Vagina (tissue), 2 donors: ENCODE results near the gene CRELD2. TPM values are rescaled to one million over a fixed set of nuclear protein-coding genes. Genes with fewer than 3 reads are reported as not detected.

Experiments
- DNase-seq, 2 donors: peaks; one replicate each; pipeline ENCODE4 v3.0.0-alpha.2; 2017; ENCODE audit errors: extremely low spot score in 2 of 2
- H3K27ac ChIP-seq: fragments of 200-600 bp; sonication (generic); one replicate; pipeline ENCODE4 v1.5.1; 2019
- H3K27me3 ChIP-seq: fragments of 200-600 bp; sonication (generic); one replicate; pipeline ENCODE4 v1.5.1; 2019
- H3K36me3 ChIP-seq, 2 donors: fragments of 200-600 bp; sonication (generic); one replicate each; pipeline ENCODE4 v1.5.1; 2017 to 2019
- H3K4me1 ChIP-seq: fragments of 200-600 bp; sonication (generic); one replicate; pipeline ENCODE4 v1.5.1; 2019
- H3K4me3 ChIP-seq, 2 donors: fragments of 200-600 bp; sonication (generic); 1 replicate in 1 of 2; 2 replicates in 1 of 2; pipeline ENCODE4 v1.5.1; 2016 to 2019
- H3K9me3 ChIP-seq: fragments of 200-600 bp; sonication (generic); one replicate; pipeline ENCODE4 v1.5.1; 2019
- POLR2A ChIP-seq, 2 donors: fragments of 450-650 bp; IDR thresholded peaks; one replicate each; pipeline ENCODE4 v1.6.1; 2017; ENCODE audit warnings: antibody characterized with exemption in 2 of 2, mild to moderate bottlenecking in 2 of 2, moderate library complexity in 2 of 2
- POLR2AphosphoS5 ChIP-seq, 2 donors: sonication (generic); formaldehyde crosslinking; IDR thresholded peaks; one replicate each; pipeline ENCODE4 v1.9.0; 2017; ENCODE audit warnings: antibody characterized with exemption in 2 of 2, mild to moderate bottlenecking in 2 of 2, low read depth in 1 of 2; ENCODE audit not compliant: insufficient read depth in 1 of 2
- intact Hi-C: fragments of 100-400 bp; cut with DNase I; formaldehyde crosslinking; loops from one replicate; pipeline ENCODE4 v1.15.1; 2023
- total RNA-seq: library from RNA; depleted of rRNA; stranded (reverse); fragments of >200 nt; gene quantifications from one replicate; pipeline ENCODE4 v1.2.3, GENCODE V29; 2016
- TF ChIP-seq, protein P1 (sequence below), 3 experiments: fragments of 450-650 bp in 2 of 3; fragments of 200-600 bp in 1 of 3; sonication (generic) in 1 of 3; IDR thresholded peaks; one replicate each; pipeline ENCODE4 v1.5.1; 2017 to 2019; ENCODE audit warnings: antibody characterized with exemption in 3 of 3, mild to moderate bottlenecking in 2 of 3, moderate library complexity in 2 of 3

The CRELD2 gene
- total RNA-seq, 1 donor from 2014 or later, result 34.4 TPM

DNA sequence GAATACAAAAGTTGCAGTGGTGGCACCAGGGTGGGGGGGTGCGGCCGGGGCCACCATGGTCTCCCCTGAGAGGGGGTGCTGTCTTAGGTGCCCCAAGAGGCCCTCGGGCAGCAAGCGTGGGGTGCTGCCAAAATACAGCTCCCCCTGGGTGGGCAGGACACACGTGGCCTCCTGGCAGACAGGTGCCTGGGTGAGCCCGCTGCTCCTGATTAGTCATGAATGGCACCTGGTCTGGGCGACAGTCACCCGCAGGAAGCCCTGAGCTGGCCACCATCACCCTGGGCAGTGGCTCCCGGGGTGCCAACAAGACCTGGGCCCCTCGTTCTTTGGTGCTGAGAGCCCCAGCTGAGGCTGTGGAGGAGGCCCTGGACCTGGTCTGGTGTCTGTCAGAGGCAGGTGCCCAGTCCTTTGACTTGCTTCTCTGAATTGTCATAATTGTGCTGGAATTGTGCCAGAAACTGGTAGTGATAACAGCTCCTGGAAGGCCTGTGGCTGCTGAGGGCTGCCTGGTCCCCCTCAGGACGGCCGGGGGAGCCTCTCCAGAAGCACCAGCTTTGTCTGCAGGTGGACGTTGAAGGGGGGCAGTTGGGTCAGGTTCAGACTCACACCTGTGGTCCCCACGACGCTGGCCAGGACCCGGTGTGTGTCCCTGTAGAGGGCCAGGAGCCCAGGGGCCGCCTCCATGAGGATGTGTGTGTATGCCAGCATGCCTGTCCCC lies 15.0 kb upstream of the CRELD2 start:
- Histone ChIP-seq H3K27me3 (no peaks in the 10 kb centered on the region), H3K36me3 (peaks cover 0 to 49% of the 10 kb centered on the region in 2 donors), H3K4me3 (no peak overlapping the region), H3K9me3 (no peaks in the 10 kb centered on the region), H3K4me1 (no peaks in the 10 kb centered on the region), H3K27ac (no peak overlapping the region)
- TF ChIP-seq, protein P1, sequence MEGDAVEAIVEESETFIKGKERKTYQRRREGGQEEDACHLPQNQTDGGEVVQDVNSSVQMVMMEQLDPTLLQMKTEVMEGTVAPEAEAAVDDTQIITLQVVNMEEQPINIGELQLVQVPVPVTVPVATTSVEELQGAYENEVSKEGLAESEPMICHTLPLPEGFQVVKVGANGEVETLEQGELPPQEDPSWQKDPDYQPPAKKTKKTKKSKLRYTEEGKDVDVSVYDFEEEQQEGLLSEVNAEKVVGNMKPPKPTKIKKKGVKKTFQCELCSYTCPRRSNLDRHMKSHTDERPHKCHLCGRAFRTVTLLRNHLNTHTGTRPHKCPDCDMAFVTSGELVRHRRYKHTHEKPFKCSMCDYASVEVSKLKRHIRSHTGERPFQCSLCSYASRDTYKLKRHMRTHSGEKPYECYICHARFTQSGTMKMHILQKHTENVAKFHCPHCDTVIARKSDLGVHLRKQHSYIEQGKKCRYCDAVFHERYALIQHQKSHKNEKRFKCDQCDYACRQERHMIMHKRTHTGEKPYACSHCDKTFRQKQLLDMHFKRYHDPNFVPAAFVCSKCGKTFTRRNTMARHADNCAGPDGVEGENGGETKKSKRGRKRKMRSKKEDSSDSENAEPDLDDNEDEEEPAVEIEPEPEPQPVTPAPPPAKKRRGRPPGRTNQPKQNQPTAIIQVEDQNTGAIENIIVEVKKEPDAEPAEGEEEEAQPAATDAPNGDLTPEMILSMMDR (IDR thresholded peaks at IDR 0.05), result no peak
- no peak for TF ChIP-seq POLR2A (IDR thresholded peaks at IDR 0.05)
- no peak for TF ChIP-seq POLR2AphosphoS5 (IDR thresholded peaks at IDR 0.05; ENCODE audit: insufficient read depth in 1 of 2, low read depth in 1 of 2)
- intact Hi-C loops, result no loop called here
- no peak for DNase-seq

DNA sequence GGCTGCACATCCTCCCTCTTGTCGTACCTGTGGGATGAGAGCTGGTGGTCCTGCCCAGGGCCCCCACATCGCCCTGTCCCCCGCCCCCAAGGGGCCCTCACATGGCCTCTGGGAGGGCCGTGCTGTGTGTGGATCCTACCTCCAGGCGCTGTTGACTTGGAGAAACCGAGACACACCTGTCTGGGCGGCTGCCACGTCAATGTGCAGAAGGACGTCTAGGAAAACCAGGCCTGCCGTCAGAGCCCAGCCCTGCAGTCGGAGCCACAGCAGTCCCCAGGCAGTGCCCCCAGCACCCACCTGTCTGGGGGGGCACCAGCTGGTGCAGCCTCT lies 14.4 kb upstream of the CRELD2 start:
- Histone ChIP-seq H3K4me1 (no peaks in the 10 kb centered on the region), H3K27me3 (no peaks in the 10 kb centered on the region), H3K4me3 (no peak overlapping the region), H3K36me3 (peaks cover 0 to 54% of the 10 kb centered on the region in 2 donors), H3K9me3 (no peaks in the 10 kb centered on the region), H3K27ac (no peak overlapping the region)
- DNase-seq, result no peak
- TF ChIP-seq POLR2AphosphoS5 (IDR thresholded peaks at IDR 0.05; ENCODE audit: insufficient read depth in 1 of 2, low read depth in 1 of 2), result no peak
- TF ChIP-seq POLR2A (IDR thresholded peaks at IDR 0.05), result no peak
- TF ChIP-seq, protein P1 (IDR thresholded peaks at IDR 0.05), result no peak
- intact Hi-C loops, result no loop called here

DNA sequence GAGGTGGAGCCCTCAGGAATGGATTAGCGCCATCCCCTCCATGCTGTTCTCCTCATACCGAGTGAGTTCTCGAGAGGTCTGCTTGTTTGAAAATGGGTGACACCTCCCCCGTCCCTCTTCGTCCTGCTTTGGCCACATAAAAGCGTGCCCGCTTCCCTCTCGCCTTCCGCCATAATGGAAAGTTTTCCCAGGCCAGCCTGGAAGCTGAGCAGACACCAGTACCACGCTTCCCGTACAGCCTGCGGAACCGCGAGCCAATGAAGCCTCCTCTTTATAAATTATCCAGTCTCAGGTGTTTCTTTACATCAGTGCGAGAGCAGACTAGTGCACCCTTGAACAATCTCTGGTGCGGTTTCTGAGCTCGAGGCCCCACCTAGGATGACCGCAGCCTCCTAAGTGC lies 13.0 kb upstream of the CRELD2 start:
- no peaks in the 10 kb centered on the region for H3K27me3 ChIP-seq
- TF ChIP-seq POLR2AphosphoS5 (IDR thresholded peaks at IDR 0.05; ENCODE audit: insufficient read depth in 1 of 2, low read depth in 1 of 2) (no peak), POLR2A (IDR thresholded peaks at IDR 0.05) (no peak)
- TF ChIP-seq, protein P1 (IDR thresholded peaks at IDR 0.05), result no peak
- DNase-seq, result no peak
- H3K9me3 ChIP-seq, result no peaks in the 10 kb centered on the region
- no peak overlapping the region for H3K27ac ChIP-seq
- H3K36me3 ChIP-seq, result peaks cover 0 to 62% of the 10 kb centered on the region in 2 donors
- intact Hi-C loops, result no loop called here
- no peak overlapping the region for H3K4me3 ChIP-seq
- H3K4me1 ChIP-seq, result no peaks in the 10 kb centered on the region

DNA sequence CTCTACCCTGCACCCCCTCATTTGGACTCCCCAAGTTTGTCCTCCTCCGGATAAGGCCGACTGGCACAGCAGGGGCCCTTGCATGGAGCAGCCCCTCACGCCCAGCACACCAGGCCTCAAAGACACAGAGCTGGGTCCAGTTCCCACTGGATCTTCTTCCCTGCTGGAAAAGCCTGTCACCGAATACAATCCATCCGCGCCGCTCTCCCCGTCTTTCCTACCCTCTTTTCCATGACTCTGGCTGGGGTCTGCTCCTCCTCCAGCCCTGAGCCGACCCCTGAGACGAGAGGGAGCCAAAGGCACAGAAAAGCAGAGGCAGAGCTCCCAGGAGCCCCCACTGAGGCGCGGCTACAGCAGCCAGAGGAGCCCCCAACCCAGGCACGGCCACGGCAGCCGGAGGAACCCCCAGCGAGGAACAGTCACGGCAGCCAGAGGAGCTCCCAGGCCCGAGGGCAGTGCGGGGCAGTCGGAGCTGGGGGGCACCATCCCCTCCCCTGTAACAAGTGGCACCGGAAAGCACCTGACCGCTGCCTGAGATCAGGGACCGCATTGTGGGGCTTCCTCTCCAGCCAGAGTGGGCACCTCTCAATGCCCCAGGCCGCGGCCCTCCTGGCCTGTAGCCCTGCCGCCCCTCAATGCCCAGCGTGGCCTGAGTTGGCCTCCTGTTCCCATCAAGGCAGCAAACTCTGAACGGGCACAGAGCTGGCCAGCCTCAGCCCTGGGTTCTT lies 12.2 kb upstream of the CRELD2 start:
- DNase-seq, result no peak
- no peaks in the 10 kb centered on the region for H3K9me3 ChIP-seq
- no peak overlapping the region for H3K4me3 ChIP-seq
- no peaks in the 10 kb centered on the region for H3K4me1 ChIP-seq
- no peak overlapping the region for H3K27ac ChIP-seq
- intact Hi-C loops, result no loop called here
- no peak for TF ChIP-seq POLR2A (IDR thresholded peaks at IDR 0.05)
- TF ChIP-seq POLR2AphosphoS5 (IDR thresholded peaks at IDR 0.05; ENCODE audit: insufficient read depth in 1 of 2, low read depth in 1 of 2), result no peak
- TF ChIP-seq, protein P1 (IDR thresholded peaks at IDR 0.05), result no peak
- H3K27me3 ChIP-seq, result no peaks in the 10 kb centered on the region
- peaks cover 0 to 63% of the 10 kb centered on the region in 2 donors for H3K36me3 ChIP-seq

DNA sequence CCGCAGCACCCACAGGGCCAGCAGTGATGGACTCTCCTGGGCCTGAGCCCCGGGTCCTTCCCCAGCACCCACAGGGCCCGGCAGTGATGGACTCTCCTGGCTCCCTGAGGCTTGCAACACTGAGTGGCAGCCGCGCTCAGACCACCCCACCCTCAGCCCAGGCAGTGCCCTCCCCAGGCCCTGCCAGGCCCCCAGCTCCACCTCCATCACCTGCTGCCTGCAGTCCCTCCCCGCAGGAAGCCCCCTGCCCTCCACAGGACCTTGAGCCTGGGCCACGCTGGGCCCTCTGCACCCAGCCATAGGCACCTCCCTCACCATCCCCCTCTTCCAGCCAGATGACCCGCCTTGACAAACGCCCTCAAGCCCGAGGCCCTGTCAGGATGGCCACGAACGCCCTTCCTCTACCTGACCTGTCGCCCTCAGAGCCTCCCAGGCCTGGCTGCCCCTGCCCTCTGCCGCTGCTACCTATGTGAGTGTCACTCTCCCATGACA lies 11.6 kb upstream of the CRELD2 start:
- H3K9me3 ChIP-seq, result no peaks in the 10 kb centered on the region
- no peaks in the 10 kb centered on the region for H3K4me1 ChIP-seq
- TF ChIP-seq POLR2AphosphoS5 (IDR thresholded peaks at IDR 0.05; ENCODE audit: insufficient read depth in 1 of 2, low read depth in 1 of 2) (no peak), POLR2A (IDR thresholded peaks at IDR 0.05) (no peak)
- TF ChIP-seq, protein P1 (IDR thresholded peaks at IDR 0.05), result no peak
- no peak overlapping the region for H3K4me3 ChIP-seq
- no peak for DNase-seq
- no peaks in the 10 kb centered on the region for H3K27me3 ChIP-seq
- no peak overlapping the region for H3K27ac ChIP-seq
- intact Hi-C loops, result no loop called here
- peaks cover 0 to 57% of the 10 kb centered on the region in 2 donors for H3K36me3 ChIP-seq
